ENCODE data around the gene HPS5.
"Not testable (repeated sequence)": the region's sequence is repeated elsewhere in the genome, so short reads cannot be mapped to it uniquely, and the experiment has no call there.

- TF ChIP-seq EP300 (IDR thresholded peaks at IDR 0.05): not testable (repeated sequence)
- TF ChIP-seq, protein P1, sequence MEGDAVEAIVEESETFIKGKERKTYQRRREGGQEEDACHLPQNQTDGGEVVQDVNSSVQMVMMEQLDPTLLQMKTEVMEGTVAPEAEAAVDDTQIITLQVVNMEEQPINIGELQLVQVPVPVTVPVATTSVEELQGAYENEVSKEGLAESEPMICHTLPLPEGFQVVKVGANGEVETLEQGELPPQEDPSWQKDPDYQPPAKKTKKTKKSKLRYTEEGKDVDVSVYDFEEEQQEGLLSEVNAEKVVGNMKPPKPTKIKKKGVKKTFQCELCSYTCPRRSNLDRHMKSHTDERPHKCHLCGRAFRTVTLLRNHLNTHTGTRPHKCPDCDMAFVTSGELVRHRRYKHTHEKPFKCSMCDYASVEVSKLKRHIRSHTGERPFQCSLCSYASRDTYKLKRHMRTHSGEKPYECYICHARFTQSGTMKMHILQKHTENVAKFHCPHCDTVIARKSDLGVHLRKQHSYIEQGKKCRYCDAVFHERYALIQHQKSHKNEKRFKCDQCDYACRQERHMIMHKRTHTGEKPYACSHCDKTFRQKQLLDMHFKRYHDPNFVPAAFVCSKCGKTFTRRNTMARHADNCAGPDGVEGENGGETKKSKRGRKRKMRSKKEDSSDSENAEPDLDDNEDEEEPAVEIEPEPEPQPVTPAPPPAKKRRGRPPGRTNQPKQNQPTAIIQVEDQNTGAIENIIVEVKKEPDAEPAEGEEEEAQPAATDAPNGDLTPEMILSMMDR (IDR thresholded peaks at IDR 0.05): not testable (repeated sequence)
These were observed 59.1 kb downstream of the HPS5 start for GRCh38 chr11:18262681-18263350.
